ENCODE data around the gene OR10C1.

- TF ChIP-seq SCRT2 (tag by site-specific recombination; IDR thresholded peaks at IDR 0.05) (no peak), CTCF (tag by site-specific recombination; IDR thresholded peaks at IDR 0.05) (no peak), ZNF175 (tag by site-specific recombination; IDR thresholded peaks at IDR 0.05) (no peak), ZNF426 (tag by site-specific recombination; IDR thresholded peaks at IDR 0.05) (no peak), ZNF76 (tag by site-specific recombination; IDR thresholded peaks at IDR 0.05; ENCODE audit: borderline replicate concordance, low read depth) (no peak)
Measured at GRCh38 chr6:29483735-29484134, 44.6 kb downstream of the OR10C1 start.

Data from HEK293 (cell line).